Mammary epithelial cell (primary cell): Measurements from ENCODE around the gene PRSS36.

Experiments used
- CTCF ChIP-seq, 2 donors: IDR thresholded peaks in 1 of 2; conservative IDR thresholded peaks in 1 of 2; 2 replicates each; pipeline ENCODE4 v1.5.1; 2011 to 2012; ENCODE audit warnings: inconsistent platforms in 2 of 2, low read length in 2 of 2, mild to moderate bottlenecking in 2 of 2, control low read depth in 1 of 2, low read depth in 1 of 2; ENCODE audit not compliant: insufficient read depth in 1 of 2; ENCODE audit errors: extremely low read depth in 1 of 2
- EZH2 ChIP-seq: IDR thresholded peaks from 2 replicates; pipeline ENCODE4 v1.6.1; 2012; ENCODE audit warnings: low read length, inconsistent platforms, borderline replicate concordance

DNA sequence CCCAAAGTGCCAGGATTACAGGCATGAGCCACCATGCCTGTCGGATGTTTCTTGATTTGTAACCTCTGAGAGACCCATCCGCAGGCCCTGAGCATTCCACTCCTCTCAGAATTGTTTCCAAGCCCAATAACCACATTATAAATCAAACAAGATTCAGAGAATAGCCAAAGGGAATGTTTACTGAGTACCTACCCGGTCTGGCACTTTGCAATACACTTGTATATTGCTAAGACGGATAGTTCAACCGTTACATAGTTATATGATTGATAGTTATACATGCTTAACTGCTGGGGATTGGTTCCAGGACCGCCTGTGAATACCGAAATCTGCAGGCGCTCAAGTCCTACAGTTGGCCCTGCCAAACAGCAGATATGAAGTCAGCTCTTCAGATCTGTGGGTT is 35.4 kb downstream of the PRSS36 start:
- TF ChIP-seq CTCF (conservative IDR thresholded peaks at IDR 0.05 in 1 of 2, IDR thresholded peaks at IDR 0.05 in 1 of 2; ENCODE audit: extremely low read depth in 1 of 2, insufficient read depth in 1 of 2, low read depth in 1 of 2, low read length in 2 of 2), result no peak
- TF ChIP-seq EZH2, result no peak
